Natural killer cell (primary cell): ENCODE data around the gene RNF43. TPM values are rescaled to one million over a fixed set of nuclear protein-coding genes. Genes with fewer than 3 reads are reported as not detected.

ENCODE experiments used
- ATAC-seq, 3 donors: fragments of 150-1000 bp in 2 of 3; fragments of 200-7000 bp in 1 of 3; cut with Tn5 transposase; 1 replicate in 1 of 3; 2 replicates in 2 of 3; pipeline ENCODE4 v1.10.0; 2021; ENCODE audit warnings: mild to moderate bottlenecking in 2 of 3, moderate library complexity in 2 of 3
- DNase-seq, 2 donors: peaks; one replicate each; pipeline versions ENCODE4 v3.0.0 to v3.0.0-alpha.2; 2013 to 2021; ENCODE audit warnings: mixed read lengths in 1 of 2
- H3K27ac ChIP-seq: one replicate; pipeline ENCODE4 v1.5.1; 2013; ENCODE audit warnings: mild to moderate bottlenecking, low read length
- H3K27me3 ChIP-seq: one replicate; pipeline ENCODE4 v1.6.1; 2013; ENCODE audit warnings: low read length; ENCODE audit not compliant: control insufficient read depth, insufficient read depth
- H3K36me3 ChIP-seq: one replicate; pipeline ENCODE4 v1.6.1; 2013; ENCODE audit warnings: low read length; ENCODE audit not compliant: control insufficient read depth, insufficient read depth
- H3K4me1 ChIP-seq: one replicate; pipeline ENCODE4 v1.6.1; 2013; ENCODE audit warnings: low read length; ENCODE audit not compliant: control insufficient read depth, insufficient read depth
- H3K4me3 ChIP-seq: one replicate; pipeline ENCODE4 v1.5.1; 2013; ENCODE audit warnings: low read length
- H3K9me3 ChIP-seq: one replicate; pipeline ENCODE4 v1.6.1; 2013; ENCODE audit warnings: low read length; ENCODE audit not compliant: control insufficient read depth, insufficient read depth
- H3K27ac Mint-ChIP-seq, 2 donors: one replicate each; pipeline ENCODE4 v1.8.0; 2022; ENCODE audit warnings: mild to moderate bottlenecking in 2 of 2, mixed read lengths in 2 of 2, moderate library complexity in 1 of 2
- H3K27me3 Mint-ChIP-seq, 2 donors: one replicate each; pipeline ENCODE4 v1.8.0; 2022; ENCODE audit warnings: low read depth in 2 of 2, mixed read lengths in 2 of 2
- H3K36me3 Mint-ChIP-seq: one replicate; pipeline ENCODE4 v1.8.0; 2022; ENCODE audit warnings: mixed read lengths
- H3K4me1 Mint-ChIP-seq, 2 donors: one replicate each; pipeline ENCODE4 v1.8.0; 2022; ENCODE audit warnings: mixed read lengths in 2 of 2
- H3K4me3 Mint-ChIP-seq: one replicate; pipeline ENCODE4 v1.8.0; 2022; ENCODE audit warnings: mild to moderate bottlenecking, moderate library complexity, mixed read lengths
- H3K9me3 Mint-ChIP-seq, 2 donors: one replicate each; pipeline ENCODE4 v1.8.0; 2022; ENCODE audit warnings: mixed read lengths in 2 of 2
- CTCF ChIP-seq: fragments of 200-600 bp; IDR thresholded peaks from one replicate; pipeline ENCODE4 v1.8.0; 2022; ENCODE audit warnings: antibody characterized with exemption
- WGBS: methylation state at CpG from one replicate; pipeline ENCODE4 v1.1.7; 2013; ENCODE audit warnings: missing lambda C conversion rate; ENCODE audit not compliant: insufficient coverage; 5-methylcytosine and 5-hydroxymethylcytosine counted together
- intact Hi-C: fragments of 100-400 bp; cut with micrococcal nuclease; formaldehyde crosslinking; loops from one replicate; pipeline ENCODE4 v1.14.2; 2022
- total RNA-seq, 4 donors: library from RNA; stranded (reverse); fragments of 120-200 nt in 1 of 4; gene quantifications; one replicate each; pipeline versions ENCODE4 v1.2.3 to v1.2.4, GENCODE V29; 2013 to 2022

RNF43 gene
- total RNA-seq, 3 donors from 2014 or later (not counting 1 experiment from before 2014, with no cell fraction given) = 0.95 to 1.1 (median 1.0) TPM

- Mint-ChIP-seq H3K9me3 (no peaks in the 10 kb centered on the region), H3K4me1 (peaks cover 60 to 64% of the 10 kb centered on the region in 2 donors), H3K4me3 (peak overlapping the region; percentile 61), H3K27ac (peak overlapping the region; percentile 83 to 86), H3K36me3 (no peaks in the 10 kb centered on the region), H3K27me3 (no peaks in the 10 kb centered on the region)
- DNase-seq = no peak
- Histone ChIP-seq H3K4me3 (no peak overlapping the region), H3K9me3 (no peaks in the 10 kb centered on the region), H3K4me1 (peaks cover 36% of the 10 kb centered on the region), H3K27me3 (no peaks in the 10 kb centered on the region), H3K27ac (peak overlapping the region; percentile 45), H3K36me3 (no peaks in the 10 kb centered on the region)
- peak; percentile 69 to 82 (median 82) for ATAC-seq
- intact Hi-C loops = no loop called here
- WGBS = 67% methylated on average over 5 of the region's 5 CpGs
- no peak for TF ChIP-seq CTCF
These were observed 36.9 kb downstream of the RNF43 start for GRCh38 chr17:58380207-58381123.

GRCh38 chr17:58379511-58379824 is 37.9 kb downstream of the RNF43 start:
- intact Hi-C loops = no loop called here
- Mint-ChIP-seq H3K27ac (peak overlapping the region; percentile 83 to 86), H3K36me3 (no peaks in the 10 kb centered on the region), H3K4me3 (peak overlapping the region; percentile 45), H3K4me1 (peaks cover 54 to 61% of the 10 kb centered on the region in 2 donors), H3K27me3 (no peaks in the 10 kb centered on the region), H3K9me3 (no peaks in the 10 kb centered on the region)
- Histone ChIP-seq H3K27ac (peak overlapping the region; percentile 45), H3K27me3 (no peaks in the 10 kb centered on the region), H3K4me1 (peaks cover 36% of the 10 kb centered on the region), H3K4me3 (no peak overlapping the region), H3K36me3 (no peaks in the 10 kb centered on the region), H3K9me3 (no peaks in the 10 kb centered on the region)
- no peak for ATAC-seq
- no peak for DNase-seq
- WGBS = 81% methylated on average over 1 of the region's 3 CpGs
- TF ChIP-seq CTCF = no peak

- no peak overlapping the region for H3K4me3 ChIP-seq
- peak overlapping the region; percentile 45 for H3K27ac ChIP-seq
- intact Hi-C loops = no loop called here
- Mint-ChIP-seq H3K9me3 (no peaks in the 10 kb centered on the region), H3K36me3 (no peaks in the 10 kb centered on the region), H3K4me3 (peak overlapping the region; percentile 45), H3K4me1 (peaks cover 49 to 55% of the 10 kb centered on the region in 2 donors), H3K27ac (peak overlapping the region; percentile 83 to 86), H3K27me3 (no peaks in the 10 kb centered on the region)
- no peaks in the 10 kb centered on the region for H3K9me3 ChIP-seq
- H3K36me3 ChIP-seq = no peaks in the 10 kb centered on the region
- ATAC-seq (no peak), DNase-seq (peak in 1 of 2 donors; percentile 43)
- H3K4me1 ChIP-seq = peaks cover 36% of the 10 kb centered on the region
- no peaks in the 10 kb centered on the region for H3K27me3 ChIP-seq
- 31% methylated on average over 6 of the region's 8 CpGs for WGBS
- TF ChIP-seq CTCF = no peak
These were observed 38.4 kb downstream of the RNF43 start for GRCh38 chr17:58378733-58379510.
